Activated CD4-positive, CD25-positive, alpha-beta regulatory T cell treated with anti-CD3 and anti-CD28 coated beads, Interleukin-2, amount 50 U/mL, for 72 hours (primary cell): ENCODE data around the gene TRPV4.

Experiments
- DNase-seq: peaks from one replicate; pipeline ENCODE4 v3.0.0; 2021

TRPV4 gene

GRCh38 chr12:109760930-109761921, 72.0 kb downstream of the TRPV4 start:
- peak; percentile 27 for DNase-seq

GRCh38 chr12:109760031-109760929, 72.9 kb downstream of the TRPV4 start:
- peak; percentile 22 for DNase-seq

- DNase-seq = peak; percentile 13
Observed at GRCh38 chr12:109759595-109759994, 73.6 kb downstream of the TRPV4 start.

GRCh38 chr12:109758426-109759420, 74.5 kb downstream of the TRPV4 start:
- DNase-seq = peak; percentile 20

- peak; percentile 9 for DNase-seq
Observed at GRCh38 chr12:109757671-109758265, 75.4 kb downstream of the TRPV4 start.

GRCh38 chr12:109756457-109756856, 76.7 kb downstream of the TRPV4 start:
- no peak for DNase-seq

GRCh38 chr12:109753959-109754358, 79.2 kb downstream of the TRPV4 start:
- DNase-seq = no peak

GRCh38 chr12:109753054-109753401, 80.2 kb downstream of the TRPV4 start:
- peak; percentile 13 for DNase-seq

- no peak for DNase-seq
Observed at GRCh38 chr12:109752117-109753053, 80.8 kb downstream of the TRPV4 start.

GRCh38 chr12:109744986-109745942, 87.9 kb downstream of the TRPV4 start:
- peak; percentile 4 for DNase-seq

- no peak for DNase-seq
Observed at GRCh38 chr12:109744026-109744425, 89.2 kb downstream of the TRPV4 start.

GRCh38 chr12:109743076-109743910, 89.9 kb downstream of the TRPV4 start:
- DNase-seq = no peak

- DNase-seq = no peak
Observed at GRCh38 chr12:109741970-109742703, 91.1 kb downstream of the TRPV4 start.

GRCh38 chr12:109741286-109741969, 91.8 kb downstream of the TRPV4 start:
- DNase-seq = no peak

- DNase-seq = no peak
Observed at GRCh38 chr12:109740694-109741245, 92.4 kb downstream of the TRPV4 start.
